ENCODE data around the gene RALY.

- no peak for TF ChIP-seq ZFP3 (CRISPR knock-in tag; IDR thresholded peaks at IDR 0.05)
- no peak for TF ChIP-seq CSDC2 (CRISPR knock-in tag; IDR thresholded peaks at IDR 0.05)
- no peak for TF ChIP-seq CREB5 (CRISPR knock-in tag; IDR thresholded peaks at IDR 0.05; ENCODE audit: low read depth)
- no peak for TF ChIP-seq ARNTL (CRISPR knock-in tag; IDR thresholded peaks at IDR 0.05; ENCODE audit: borderline replicate concordance, low read depth)
- TF ChIP-seq, protein P1, sequence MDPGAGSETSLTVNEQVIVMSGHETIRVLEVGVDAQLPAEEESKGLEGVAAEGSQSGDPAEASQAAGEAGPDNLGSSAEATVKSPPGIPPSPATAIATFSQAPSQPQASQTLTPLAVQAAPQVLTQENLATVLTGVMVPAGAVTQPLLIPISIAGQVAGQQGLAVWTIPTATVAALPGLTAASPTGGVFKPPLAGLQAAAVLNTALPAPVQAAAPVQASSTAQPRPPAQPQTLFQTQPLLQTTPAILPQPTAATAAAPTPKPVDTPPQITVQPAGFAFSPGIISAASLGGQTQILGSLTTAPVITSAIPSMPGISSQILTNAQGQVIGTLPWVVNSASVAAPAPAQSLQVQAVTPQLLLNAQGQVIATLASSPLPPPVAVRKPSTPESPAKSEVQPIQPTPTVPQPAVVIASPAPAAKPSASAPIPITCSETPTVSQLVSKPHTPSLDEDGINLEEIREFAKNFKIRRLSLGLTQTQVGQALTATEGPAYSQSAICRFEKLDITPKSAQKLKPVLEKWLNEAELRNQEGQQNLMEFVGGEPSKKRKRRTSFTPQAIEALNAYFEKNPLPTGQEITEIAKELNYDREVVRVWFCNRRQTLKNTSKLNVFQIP (CRISPR knock-in tag; IDR thresholded peaks at IDR 0.05; ENCODE audit: borderline replicate concordance, low read depth): no peak
- no peak for TF ChIP-seq TCF4 (CRISPR knock-in tag; IDR thresholded peaks at IDR 0.05; ENCODE audit: borderline replicate concordance)
- TF ChIP-seq TOX (CRISPR knock-in tag; IDR thresholded peaks at IDR 0.05; ENCODE audit: borderline replicate concordance): no peak
- TF ChIP-seq, protein P2, sequence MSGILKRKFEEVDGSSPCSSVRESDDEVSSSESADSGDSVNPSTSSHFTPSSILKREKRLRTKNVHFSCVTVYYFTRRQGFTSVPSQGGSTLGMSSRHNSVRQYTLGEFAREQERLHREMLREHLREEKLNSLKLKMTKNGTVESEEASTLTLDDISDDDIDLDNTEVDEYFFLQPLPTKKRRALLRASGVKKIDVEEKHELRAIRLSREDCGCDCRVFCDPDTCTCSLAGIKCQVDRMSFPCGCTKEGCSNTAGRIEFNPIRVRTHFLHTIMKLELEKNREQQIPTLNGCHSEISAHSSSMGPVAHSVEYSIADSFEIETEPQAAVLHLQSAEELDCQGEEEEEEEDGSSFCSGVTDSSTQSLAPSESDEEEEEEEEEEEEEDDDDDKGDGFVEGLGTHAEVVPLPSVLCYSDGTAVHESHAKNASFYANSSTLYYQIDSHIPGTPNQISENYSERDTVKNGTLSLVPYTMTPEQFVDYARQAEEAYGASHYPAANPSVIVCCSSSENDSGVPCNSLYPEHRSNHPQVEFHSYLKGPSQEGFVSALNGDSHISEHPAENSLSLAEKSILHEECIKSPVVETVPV (CRISPR knock-in tag; IDR thresholded peaks at IDR 0.05): no peak
- TF ChIP-seq ZNF70 (CRISPR knock-in tag; IDR thresholded peaks at IDR 0.05): no peak
Observed at GRCh38 chr20:34040300-34040995, 46.7 kb downstream of the RALY start.
